T47D (cell line): ENCODE results near the gene ATP9A.
"Not testable (repeated sequence)": the region's sequence is repeated elsewhere in the genome, so short reads cannot be mapped to it uniquely, and the experiment has no call there.

Source experiments
- DNase-seq, 2 experiments: peaks; one replicate each; pipeline versions ENCODE4 v3.0.0 to v3.0.0-alpha.2; 2011 to 2012; ENCODE audit warnings: low read depth in 1 of 2, low spot score in 1 of 2
- JUND ChIP-seq: IDR thresholded peaks from 2 replicates; pipeline ENCODE4 v1.6.1; 2012; ENCODE audit warnings: low read depth
- in situ Hi-C: cut with HindIII; loops from 2 replicates; pipeline ENCODE4 v1.10.0; 2016; ENCODE audit warnings: low sequenced_read_pairs, low pct_unique_long_range_greater_than_20kb

Gene ATP9A

GRCh38 chr20:51678026-51678697, 90.0 kb downstream of the ATP9A start:
- in situ Hi-C loops, result no loop called here
- no peak for TF ChIP-seq JUND
- DNase-seq, result no peak

GRCh38 chr20:51668947-51669346, 99.2 kb downstream of the ATP9A start:
- TF ChIP-seq JUND, result no peak
- DNase-seq, result no peak
- in situ Hi-C loops, result no loop called here

GRCh38 chr20:51668515-51668914, 99.7 kb downstream of the ATP9A start:
- DNase-seq, result no peak
- TF ChIP-seq JUND, result no peak
- in situ Hi-C loops, result no loop called here

GRCh38 chr20:51667491-51667890, 100.7 kb downstream of the ATP9A start:
- no peak for DNase-seq
- TF ChIP-seq JUND, result no peak
- in situ Hi-C loops, result no loop called here

- in situ Hi-C loops, result no loop called here
- no peak for TF ChIP-seq JUND
- DNase-seq, result no peak
These were observed 101.2 kb downstream of the ATP9A start for GRCh38 chr20:51667002-51667408.

GRCh38 chr20:51666126-51666525, 102.1 kb downstream of the ATP9A start:
- in situ Hi-C loops, result no loop called here
- TF ChIP-seq JUND, result no peak
- no peak for DNase-seq

- in situ Hi-C loops, result no loop called here
- no peak for DNase-seq
These were observed 102.6 kb downstream of the ATP9A start for GRCh38 chr20:51665543-51666118.

GRCh38 chr20:51661609-51662178, 106.5 kb downstream of the ATP9A start:
- no peak for DNase-seq
- no peak for TF ChIP-seq JUND
- in situ Hi-C loops, result no loop called here

More at GRCh38 chr20:51665543-51666118, 102.6 kb downstream of the ATP9A start:
- TF ChIP-seq JUND, result no peak

- in situ Hi-C loops, result no loop called here
- no peak for TF ChIP-seq JUND
- DNase-seq, result no peak
These were observed 107.2 kb downstream of the ATP9A start for GRCh38 chr20:51660672-51661608.

- TF ChIP-seq JUND, result no peak
- in situ Hi-C loops, result no loop called here
- DNase-seq, result no peak
These were observed 108.6 kb downstream of the ATP9A start for GRCh38 chr20:51659491-51660050.

GRCh38 chr20:51656726-51657260, 111.4 kb downstream of the ATP9A start:
- in situ Hi-C loops, result no loop called here
- no peak for DNase-seq
- no peak for TF ChIP-seq JUND

GRCh38 chr20:51656089-51656488, 112.1 kb downstream of the ATP9A start:
- in situ Hi-C loops, DNase-seq: not testable (repeated sequence)
